HEK293 (cell line): ENCODE measurements around the gene NDOR1.

ENCODE experiments used
- CTCF ChIP-seq: fragments of 450-650 bp; formaldehyde crosslinking; IDR thresholded peaks from 2 replicates; pipeline ENCODE4 v1.5.1; 2016; ENCODE audit warnings: missing biosample characterization, missing genetic modification characterization
- REST ChIP-seq: fragments of 450-650 bp; formaldehyde crosslinking; IDR thresholded peaks from 2 replicates; pipeline ENCODE4 v1.5.1; 2016; ENCODE audit warnings: missing biosample characterization, missing genetic modification characterization
- ZBTB26 ChIP-seq: fragments of 450-650 bp; formaldehyde crosslinking; optimal IDR thresholded peaks from 2 replicates; pipeline ENCODE3; 2016; ENCODE audit warnings: missing biosample characterization, mild to moderate bottlenecking, missing genetic modification characterization
- ZNF530 ChIP-seq: fragments of 450-650 bp; formaldehyde crosslinking; IDR thresholded peaks from 2 replicates; pipeline ENCODE4 v1.5.1; 2016; ENCODE audit warnings: low read depth, missing biosample characterization, missing genetic modification characterization

GRCh38 chr9:137217276-137218211, 12.0 kb downstream of the NDOR1 start:
- TF ChIP-seq ZBTB26 (tag by site-specific recombination) (no peak), CTCF (tag by site-specific recombination) (peak; percentile 59), ZNF530 (tag by site-specific recombination) (no peak), REST (no peak)
